ENCODE measurements around the gene GSS.

DNA sequence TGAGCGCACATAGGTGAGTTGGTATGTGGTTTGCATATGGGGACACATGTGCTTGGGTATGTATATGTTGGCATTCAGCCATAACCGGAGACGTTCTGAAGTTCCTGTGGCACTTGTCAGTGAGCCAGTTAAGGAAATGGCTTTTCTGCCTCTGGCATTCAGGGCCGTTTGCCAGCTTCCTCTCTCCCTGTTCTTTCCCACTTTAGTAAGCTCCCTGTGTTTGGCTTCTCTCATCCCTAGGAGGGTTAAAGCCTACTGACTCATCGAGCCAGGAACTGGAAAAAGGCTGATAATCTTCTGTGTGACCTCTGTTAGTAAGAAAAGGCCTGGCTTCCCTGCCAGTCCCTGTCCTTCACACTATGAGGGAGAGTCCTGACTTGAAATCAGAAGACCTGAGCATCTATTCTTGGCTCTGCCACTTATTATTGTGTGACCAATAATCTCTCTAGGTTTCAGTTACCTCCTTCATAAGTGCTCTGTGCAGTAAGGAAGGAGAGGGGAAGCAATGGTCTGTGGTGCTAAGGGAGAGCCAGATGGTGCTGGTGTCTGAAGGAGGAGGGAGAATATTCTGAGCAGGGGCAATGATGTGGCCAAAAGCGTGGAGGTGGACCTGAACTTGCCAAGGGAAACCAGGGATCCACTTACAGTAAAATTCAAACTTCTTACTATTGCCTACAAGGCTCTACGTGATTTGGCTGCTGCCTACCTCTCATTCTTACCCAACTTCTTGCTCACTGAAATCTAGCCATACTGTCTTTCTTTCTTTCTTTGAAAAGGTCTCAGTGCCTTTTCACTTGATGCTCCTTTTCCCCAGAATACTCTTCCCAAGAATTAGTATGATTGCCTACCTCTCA is 47.8 kb downstream of the GSS start:
- TF ChIP-seq POLR2A (IDR thresholded peaks at IDR 0.05; ENCODE audit: low read depth, low read length), result no peak
- no peak for TF ChIP-seq POLR2AphosphoS5 (IDR thresholded peaks at IDR 0.05; ENCODE audit: low read depth, low read length)
